ENCODE results near the gene DPYSL5.

DNA sequence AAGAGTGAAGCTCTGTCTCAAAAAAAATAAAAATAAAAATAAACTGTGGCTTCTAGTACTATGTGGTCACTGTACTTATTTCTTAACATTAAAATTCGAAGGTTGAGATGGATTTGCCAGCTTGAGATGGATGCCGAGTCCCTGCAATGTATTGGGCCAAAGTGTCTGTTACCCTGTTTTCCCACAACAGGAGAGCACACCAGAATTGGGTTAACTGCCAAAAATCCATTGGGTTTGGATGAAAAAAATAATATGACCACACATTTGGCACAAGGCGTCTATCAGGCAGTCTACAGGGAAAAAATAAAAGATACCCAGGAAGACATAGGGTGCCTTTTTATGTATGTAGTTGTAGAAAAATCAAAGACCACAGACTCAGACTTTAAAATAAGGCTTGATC lies 103.3 kb downstream of the DPYSL5 start:
- TF ChIP-seq, protein P1, sequence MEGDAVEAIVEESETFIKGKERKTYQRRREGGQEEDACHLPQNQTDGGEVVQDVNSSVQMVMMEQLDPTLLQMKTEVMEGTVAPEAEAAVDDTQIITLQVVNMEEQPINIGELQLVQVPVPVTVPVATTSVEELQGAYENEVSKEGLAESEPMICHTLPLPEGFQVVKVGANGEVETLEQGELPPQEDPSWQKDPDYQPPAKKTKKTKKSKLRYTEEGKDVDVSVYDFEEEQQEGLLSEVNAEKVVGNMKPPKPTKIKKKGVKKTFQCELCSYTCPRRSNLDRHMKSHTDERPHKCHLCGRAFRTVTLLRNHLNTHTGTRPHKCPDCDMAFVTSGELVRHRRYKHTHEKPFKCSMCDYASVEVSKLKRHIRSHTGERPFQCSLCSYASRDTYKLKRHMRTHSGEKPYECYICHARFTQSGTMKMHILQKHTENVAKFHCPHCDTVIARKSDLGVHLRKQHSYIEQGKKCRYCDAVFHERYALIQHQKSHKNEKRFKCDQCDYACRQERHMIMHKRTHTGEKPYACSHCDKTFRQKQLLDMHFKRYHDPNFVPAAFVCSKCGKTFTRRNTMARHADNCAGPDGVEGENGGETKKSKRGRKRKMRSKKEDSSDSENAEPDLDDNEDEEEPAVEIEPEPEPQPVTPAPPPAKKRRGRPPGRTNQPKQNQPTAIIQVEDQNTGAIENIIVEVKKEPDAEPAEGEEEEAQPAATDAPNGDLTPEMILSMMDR (IDR thresholded peaks at IDR 0.05), result no peak
- no peak for TF ChIP-seq POLR2A (IDR thresholded peaks at IDR 0.05)

Measured in adrenal gland (tissue), 5 donors.